ENCODE results near the gene INHBB.

GRCh38 chr2:120384486-120385354 is 38.8 kb downstream of the INHBB start:
- TF ChIP-seq CTCF (IDR thresholded peaks at IDR 0.05) (no peak), POLR2A (IDR thresholded peaks at IDR 0.05) (no peak)
